Mucosa of gallbladder (tissue), 1 donor: ENCODE data around the gene DHRS13. TPM values are rescaled to one million over a fixed set of nuclear protein-coding genes. Genes with fewer than 3 reads are reported as not detected.
A peak's percentile ranks its signal among the peaks of the same experiment; 100 is the strongest.
"Not testable (repeated sequence)": the region's sequence is repeated elsewhere in the genome, so short reads cannot be mapped to it uniquely, and the experiment has no call there.

Source experiments
- DNase-seq: peaks from one replicate; pipeline ENCODE4 v3.0.0-alpha.2; 2020; ENCODE audit warnings: low spot score
- total RNA-seq: library from RNA; stranded (reverse); gene quantifications from one replicate; pipeline ENCODE4 v1.2.1, GENCODE V29; 2021
- donor health status: DM: no; HTN: no; CAD: no.

The DHRS13 gene
- total RNA-seq, 1 donor from 2014 or later: 10.9 TPM

DNA sequence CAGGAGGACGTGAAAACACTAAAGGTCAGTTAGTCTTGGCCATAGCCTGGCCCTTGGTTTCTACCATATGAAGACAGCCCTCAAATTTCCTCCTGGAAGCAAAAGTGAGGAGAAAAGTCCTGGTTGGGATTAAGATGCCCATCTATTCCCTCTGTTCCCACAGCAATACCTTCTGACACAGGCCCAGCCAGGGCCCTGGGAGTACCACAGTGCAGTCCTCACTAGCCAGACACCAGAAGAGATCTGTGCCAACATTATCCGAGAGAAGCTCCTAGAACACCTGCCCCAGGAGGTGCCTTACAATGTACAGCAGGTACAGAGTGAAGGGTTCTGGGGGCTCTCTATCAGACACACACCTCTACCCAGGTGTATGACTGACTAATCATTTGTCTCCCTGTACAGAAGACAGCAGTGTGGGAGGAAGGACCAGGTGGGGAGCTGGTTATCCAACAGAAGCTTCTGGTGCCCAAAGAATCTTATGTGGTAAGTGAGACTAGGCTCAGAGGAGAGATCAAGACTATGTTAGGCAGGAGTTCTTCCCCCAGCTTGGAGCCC, 44.0 kb downstream of the DHRS13 start:
- DNase-seq: no peak

DNA sequence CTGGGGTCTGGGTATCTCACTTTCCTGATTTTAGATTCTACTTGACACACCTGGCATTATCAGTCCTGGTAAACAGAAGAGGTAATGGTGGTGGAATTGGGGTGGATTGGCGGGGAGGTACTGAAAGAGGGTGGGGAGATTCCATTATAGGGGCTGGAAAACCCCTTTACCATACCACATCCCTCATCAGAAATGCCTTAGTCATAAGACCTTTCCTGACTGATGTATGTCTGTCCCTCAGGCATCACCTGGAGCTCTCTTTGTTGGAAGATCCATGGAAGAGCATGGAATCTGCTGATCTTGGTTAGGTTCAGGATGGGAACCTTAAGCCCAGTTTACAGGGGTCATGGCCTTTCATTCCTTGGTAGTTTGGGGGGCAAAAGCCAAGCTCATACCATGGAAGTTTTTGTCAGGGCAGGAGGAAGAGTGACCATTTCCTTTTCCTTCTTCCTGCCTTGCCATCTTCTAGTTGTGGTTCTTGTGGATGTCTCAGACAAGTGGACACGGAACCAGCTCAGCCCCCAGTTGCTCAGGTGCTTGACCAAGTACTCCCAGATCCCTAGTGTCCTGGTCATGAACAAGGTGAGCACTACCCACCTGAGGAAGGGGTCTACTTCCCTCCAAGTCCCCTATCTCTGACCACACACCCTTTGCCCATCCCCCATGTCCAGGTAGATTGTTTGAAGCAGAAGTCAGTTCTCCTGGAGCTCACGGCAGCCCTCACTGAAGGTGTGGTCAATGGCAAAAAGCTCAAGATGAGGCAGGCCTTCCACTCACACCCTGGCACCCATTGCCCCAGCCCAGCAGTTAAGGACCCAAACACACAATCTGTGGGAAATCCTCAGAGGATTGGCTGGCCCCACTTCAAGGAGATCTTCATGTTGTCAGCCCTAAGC, 44.7 kb downstream of the DHRS13 start:
- no peak for DNase-seq

DNA sequence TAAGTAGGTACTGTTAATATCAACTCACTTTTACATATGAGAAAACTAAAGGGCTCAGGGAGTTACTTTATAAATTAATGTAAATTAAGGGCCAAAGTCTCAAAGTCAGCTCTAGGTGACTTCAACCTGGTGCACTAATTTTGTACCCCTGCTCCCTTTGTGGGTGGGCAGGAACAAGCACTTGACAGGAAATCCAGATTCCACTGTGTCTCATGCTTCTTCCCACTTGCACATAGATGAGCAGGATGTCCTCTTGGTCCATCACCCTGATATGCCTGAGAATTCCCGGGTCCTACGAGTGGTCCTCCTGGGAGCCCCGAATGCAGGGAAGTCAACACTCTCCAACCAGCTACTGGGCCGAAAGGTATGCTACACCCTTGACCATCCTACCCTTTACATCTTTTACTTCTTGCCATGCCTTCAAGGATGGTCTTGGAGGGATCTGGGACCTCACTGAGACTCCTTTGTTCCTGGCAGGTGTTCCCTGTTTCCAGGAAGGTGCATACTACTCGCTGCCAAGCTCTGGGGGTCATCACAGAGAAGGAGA, 46.8 kb downstream of the DHRS13 start:
- DNase-seq: no peak

DNA sequence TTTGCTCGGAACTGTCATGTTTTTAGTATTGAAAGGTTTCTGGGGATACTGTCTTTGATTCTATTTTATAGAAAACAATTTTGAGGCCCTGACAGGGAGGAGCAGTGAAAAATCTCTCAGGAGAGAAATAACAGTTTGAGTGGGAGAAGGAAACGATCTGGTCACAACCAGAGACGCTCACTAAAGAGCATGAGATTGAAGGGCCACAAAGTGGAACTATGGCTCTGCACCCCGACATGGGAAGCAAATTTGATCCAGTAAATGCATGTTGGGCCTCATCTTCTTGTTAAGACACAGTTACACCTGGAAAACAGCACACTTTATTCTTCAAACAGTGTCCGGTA, 47.6 kb downstream of the DHRS13 start:
- DNase-seq: no peak

DNA sequence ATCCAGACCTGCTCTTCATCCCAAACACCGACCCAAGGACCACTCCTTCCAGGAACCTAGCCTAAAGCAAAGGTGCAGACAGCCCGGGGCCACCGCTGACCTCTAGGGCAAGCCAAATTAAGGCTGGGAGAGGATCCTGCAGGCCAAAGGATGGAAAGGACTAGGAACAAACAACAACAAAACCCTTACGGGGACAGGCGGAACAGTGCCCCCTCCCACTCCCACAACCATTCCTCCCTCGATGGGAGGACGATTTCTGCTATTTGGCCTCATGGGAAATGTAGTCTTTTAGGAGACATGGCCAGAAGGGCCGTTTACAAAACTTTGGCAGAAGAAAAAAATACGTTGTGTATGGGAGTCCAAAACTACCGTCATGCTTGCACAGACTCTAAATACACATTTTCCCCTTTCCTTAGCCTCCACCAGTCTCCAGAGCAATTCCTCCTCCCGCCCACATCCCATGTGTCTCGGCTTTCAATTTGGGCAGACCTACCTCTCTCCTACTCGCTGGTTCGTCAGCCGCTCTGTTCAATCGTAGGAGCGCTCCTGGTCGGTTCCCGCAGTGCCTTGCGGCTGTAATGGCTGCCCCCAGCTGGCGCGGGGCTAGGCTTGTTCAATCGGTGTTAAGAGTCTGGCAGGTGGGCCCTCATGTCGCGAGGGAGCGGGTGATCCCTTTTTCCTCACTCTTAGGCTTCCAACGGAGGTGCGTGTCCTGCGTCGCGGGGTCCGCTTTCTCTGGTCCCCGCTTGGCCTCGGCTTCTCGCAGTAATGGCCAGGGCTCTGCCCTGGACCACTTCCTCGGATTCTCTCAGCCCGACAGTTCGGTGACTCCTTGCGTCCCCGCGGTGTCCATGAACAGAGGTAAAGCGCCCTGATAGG, 48.2 kb downstream of the DHRS13 start, which contains the start of gene ERAL1:
ERAL1 (plus strand) TSS at position 560 of the 879 bp plus-strand sequence; CDS start at position 579, 19 bp downstream.
- DNase-seq: peak; percentile 87

DNA sequence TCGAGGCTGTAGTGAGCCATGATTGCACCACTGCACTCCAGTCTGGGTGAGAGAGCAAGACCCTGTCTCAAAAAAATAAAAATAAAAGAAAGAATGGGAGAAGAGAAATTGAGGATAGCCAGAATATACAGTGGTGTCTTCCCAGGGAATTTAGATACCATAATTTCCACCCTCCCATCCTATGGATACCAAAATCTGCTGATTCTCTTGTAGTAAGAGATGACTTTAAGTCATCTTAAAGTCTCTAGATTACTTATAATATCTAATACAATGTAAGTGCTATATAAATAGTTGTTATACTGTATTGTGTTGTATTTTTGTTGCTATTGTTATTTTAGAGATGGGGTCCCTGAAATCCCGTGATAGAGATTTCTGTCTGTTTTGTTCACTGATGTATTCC, 49.6 kb downstream of the DHRS13 start:
- DNase-seq: no peak

DNA sequence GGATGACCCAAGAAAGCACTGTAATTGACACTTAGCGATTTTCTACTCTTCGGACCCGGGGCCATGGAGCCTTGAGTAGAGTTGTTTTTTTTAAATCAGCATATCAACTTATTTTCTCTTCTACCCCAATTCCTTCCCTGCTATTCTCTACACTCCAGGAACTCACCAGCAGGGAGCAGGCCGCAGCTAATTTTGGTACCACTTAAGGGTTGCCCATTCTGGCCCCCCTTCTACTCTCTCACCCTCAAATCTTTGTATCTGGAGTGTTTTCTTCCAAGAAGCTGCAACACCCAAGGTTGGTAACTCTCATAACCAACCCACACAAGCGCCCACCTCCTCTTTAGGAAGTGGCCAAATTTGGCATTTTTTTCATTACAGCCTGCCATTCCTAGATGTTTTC, 53.6 kb downstream of the DHRS13 start:
- no peak for DNase-seq

DNA sequence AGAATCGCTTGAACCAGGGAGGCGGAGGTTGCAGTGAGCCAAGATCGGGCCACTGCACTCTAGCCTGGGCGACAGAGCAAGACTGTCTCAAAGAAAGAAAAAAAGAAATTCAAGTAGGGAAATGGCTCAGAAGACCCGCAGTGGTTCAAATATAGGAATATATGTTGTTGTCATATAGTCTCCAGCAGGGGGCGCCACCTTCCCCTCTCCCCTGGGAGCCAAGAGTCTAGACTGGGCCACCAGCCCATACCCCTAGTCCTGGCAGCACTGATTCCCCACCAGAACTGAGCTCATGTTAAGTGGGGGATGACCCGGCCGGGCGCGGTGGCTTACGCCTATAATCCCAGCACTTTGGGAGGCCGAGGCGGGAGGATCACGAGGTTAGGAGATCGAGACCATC, 54.2 kb downstream of the DHRS13 start:
- DNase-seq: not testable (repeated sequence)

Other genes starting within 250 kb of the DHRS13 start
- gene SDF2, start 241.2 kb downstream of the DHRS13 start, total RNA-seq: 73.4 TPM
- gene SUPT6H, start 240.9 kb downstream of the DHRS13 start, total RNA-seq: 59.8 TPM
- gene PROCA1, start 191.2 kb downstream of the DHRS13 start, total RNA-seq: 4.5 TPM
- 70.2 TPM for gene RAB34, start 185.2 kb downstream of the DHRS13 start, total RNA-seq
- gene RPL23A, start 183.1 kb downstream of the DHRS13 start, total RNA-seq: 1,157 TPM
- gene TLCD1, start 176.8 kb downstream of the DHRS13 start, total RNA-seq: 6.3 TPM
- 8.1 TPM for gene NEK8, start 174.3 kb downstream of the DHRS13 start, total RNA-seq
- 115 TPM for gene TRAF4, start 159.1 kb downstream of the DHRS13 start, total RNA-seq
- 45.3 TPM for gene FAM222B, start 60.3 kb downstream of the DHRS13 start, total RNA-seq
- gene ERAL1, start 48.1 kb downstream of the DHRS13 start, total RNA-seq: 33.6 TPM
- 113 TPM for gene FLOT2, start 5.3 kb downstream of the DHRS13 start, total RNA-seq
- 44.5 TPM for gene PHF12, start 48.4 kb upstream of the DHRS13 start, total RNA-seq
- not detected for gene SEZ6, start 103.0 kb upstream of the DHRS13 start, total RNA-seq
- 3.5 TPM for gene PIPOX, start 140.1 kb upstream of the DHRS13 start, total RNA-seq